Neuron (in vitro differentiated cells): ENCODE measurements around the gene WNT7B.

Source experiments
- H2AFZ ChIP-seq: one replicate; pipeline ENCODE4 v1.6.1; 2013; ENCODE audit warnings: low read depth, mild to moderate bottlenecking, inconsistent platforms, low read length, moderate library complexity
- H3K27me3 ChIP-seq: one replicate; pipeline ENCODE4 v1.6.1; 2013; ENCODE audit warnings: low read length; ENCODE audit not compliant: insufficient read depth
- H3K36me3 ChIP-seq: one replicate; pipeline ENCODE4 v1.6.1; 2013; ENCODE audit warnings: low read length; ENCODE audit not compliant: insufficient read depth
- H3K4me1 ChIP-seq: one replicate; pipeline ENCODE4 v1.6.1; 2013; ENCODE audit warnings: low read length; ENCODE audit not compliant: insufficient read depth
- H3K4me3 ChIP-seq: 2 replicates; pipeline ENCODE4 v1.5.1; 2013; ENCODE audit warnings: mild to moderate bottlenecking, low read length, moderate library complexity
- H3K9me3 ChIP-seq: one replicate; pipeline ENCODE4 v1.6.1; 2013; ENCODE audit warnings: low read length

The WNT7B gene

DNA sequence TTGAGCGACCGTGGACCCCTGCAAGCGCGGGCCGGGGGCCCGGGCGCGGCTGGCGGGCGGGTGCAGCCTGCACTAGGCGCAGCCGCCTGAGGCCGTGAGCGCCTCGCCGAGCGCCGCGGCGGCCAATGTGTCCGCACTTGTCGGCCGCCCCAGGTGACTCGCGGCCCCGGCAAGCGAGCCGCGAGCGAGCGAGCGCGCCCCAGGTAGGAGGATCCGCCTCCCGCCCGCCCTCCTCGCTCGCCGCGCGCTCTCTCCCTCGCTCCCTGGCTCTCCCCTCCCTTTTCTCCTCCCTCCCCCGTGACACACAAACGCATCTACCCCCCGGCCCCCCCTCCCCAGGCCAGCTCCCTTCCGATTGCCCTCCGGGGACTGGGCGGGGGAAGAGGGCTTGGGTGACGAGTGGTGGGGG, at the start of gene WNT7B:
WNT7B (minus strand) TSS at position 160 of the 409 bp plus-strand sequence. CDS start 408 bp downstream, outside the sequence.
- H3K4me1 ChIP-seq, result peaks cover 29% of the 10 kb centered on the region
- H3K9me3 ChIP-seq, result peaks cover 5% of the 10 kb centered on the region
- peak within 1 kb of the TSS; percentile 72 for H3K4me3 ChIP-seq
- H3K36me3 ChIP-seq, result no peaks in the 10 kb centered on the region
- peaks cover 8% of the 10 kb centered on the region for H3K27me3 ChIP-seq
- H2AFZ ChIP-seq, result no peak within 1 kb of the TSS

DNA sequence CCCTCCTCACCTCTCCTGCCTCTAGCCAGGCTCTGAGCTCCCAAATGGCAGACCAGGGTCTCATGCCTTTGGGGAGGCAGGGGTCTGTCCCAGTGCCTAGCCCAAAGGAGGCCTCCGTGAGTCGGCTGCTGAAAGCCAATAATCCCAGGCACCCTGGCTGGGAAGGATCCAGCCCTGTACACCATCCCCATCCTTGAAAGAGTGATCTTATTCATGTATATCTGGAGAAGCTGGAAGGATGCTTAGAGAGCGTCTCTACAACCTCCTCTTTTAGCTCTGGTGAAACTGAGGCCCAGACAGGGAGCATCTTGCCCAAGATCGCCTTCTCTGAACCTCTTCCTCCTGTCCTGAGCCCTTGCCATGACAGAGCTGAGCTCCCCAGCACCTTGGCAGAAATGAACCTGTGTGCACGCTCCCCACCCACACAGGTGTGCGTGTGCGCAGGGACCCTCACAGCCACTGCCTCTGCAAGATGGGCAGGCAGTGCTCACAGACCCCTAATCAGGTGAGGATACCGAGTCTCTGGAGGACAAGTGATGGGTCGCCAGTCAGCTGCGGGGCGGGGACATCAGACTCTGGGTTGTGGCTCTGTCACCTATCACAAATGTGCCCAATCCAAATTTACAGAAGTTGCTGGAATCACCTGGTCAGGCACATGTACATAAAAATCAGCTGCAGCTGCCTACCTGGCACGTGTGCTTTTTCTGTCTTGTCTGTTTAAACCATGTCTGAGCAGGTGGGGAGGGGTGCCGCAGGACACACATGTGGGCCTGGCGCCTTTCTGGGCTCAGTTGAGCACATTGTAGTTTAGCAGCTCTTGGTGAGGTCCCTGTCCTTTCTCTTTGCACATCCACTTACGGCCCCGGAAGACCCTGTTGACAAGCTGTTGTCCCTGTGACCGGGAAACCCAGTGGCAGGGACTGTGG, 49.3 kb upstream of the WNT7B start:
- H3K4me1 ChIP-seq, result peaks cover 4% of the 10 kb centered on the region
- H2AFZ ChIP-seq, result no peak overlapping the region
- H3K27me3 ChIP-seq, result peaks cover 69% of the 10 kb centered on the region
- no peak overlapping the region for H3K4me3 ChIP-seq
- H3K36me3 ChIP-seq, result no peaks in the 10 kb centered on the region
- H3K9me3 ChIP-seq, result no peaks in the 10 kb centered on the region

DNA sequence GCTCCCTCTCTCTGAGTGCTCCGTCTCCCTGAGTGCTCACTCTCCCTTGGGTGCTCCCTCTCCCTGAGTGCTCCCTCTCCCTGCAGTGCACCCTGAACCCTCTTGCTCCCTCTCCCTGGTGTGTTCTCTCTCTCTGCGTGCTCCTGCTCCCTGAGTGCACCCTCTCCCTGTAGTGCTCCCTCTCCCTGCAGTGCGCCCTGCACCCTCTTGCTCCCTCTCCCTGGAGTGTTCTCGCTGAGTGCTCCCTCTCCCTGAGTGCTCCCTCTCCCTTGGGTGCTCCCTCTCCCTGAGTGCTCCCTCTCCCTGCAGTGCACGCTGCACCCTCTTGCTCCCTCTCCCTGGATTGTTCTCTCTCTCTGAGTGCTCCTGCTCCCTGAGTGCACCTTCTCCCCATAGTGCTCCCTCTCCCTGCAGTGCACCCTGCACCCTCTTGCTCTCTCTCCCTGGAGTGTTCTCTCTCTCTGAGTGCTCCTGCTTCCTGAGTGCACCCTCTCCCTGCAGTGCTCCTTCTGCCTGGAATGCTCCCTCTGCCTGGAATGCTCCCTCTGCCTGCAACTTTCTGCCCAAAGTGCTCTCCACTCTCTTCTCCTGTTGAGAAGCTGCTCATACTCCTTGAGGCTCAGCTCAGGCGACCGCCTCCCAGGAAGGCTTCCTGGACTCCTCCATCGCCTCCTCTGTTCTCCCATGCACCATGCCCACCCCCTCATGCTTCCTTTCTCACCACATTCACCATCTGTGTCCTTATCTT, 48.4 kb upstream of the WNT7B start:
- Histone ChIP-seq H3K36me3 (no peaks in the 10 kb centered on the region), H3K9me3 (no peaks in the 10 kb centered on the region), H2AFZ (no peak overlapping the region), H3K4me3 (no peak overlapping the region), H3K27me3 (peaks cover 63% of the 10 kb centered on the region), H3K4me1 (peaks cover 4% of the 10 kb centered on the region)

DNA sequence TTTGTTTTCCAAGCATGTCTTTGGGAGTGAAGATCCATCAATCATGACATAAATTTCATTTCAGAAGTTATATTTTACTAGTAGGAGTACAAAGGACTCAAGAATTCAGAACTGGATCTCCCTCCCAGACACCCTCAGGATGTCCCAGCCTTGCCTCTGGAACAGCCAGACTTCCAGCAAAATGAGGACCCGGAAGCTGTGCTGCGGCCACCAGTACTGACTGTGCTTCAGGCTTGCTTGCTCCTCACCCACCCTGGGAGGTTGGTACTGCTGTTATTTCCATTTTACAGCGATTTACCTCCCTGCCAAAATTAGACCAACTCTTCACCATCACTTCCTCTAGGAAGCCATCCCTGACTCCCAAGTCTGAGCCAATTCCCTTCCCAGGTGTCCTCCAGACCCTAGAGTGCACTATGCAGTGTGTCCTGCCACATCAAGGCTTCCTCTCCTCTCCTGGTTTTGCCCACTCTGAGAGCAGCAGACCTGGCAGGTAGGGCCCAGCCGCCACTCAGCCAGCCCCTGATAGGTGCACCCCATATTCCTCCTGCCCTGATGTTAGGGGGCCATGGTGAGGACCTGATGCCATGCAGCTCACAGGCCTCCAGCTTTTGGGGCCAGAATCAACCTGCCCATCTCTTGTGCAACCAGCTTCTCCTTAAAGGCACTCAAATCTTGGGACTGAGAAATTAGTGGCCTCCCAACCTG, 47.3 kb upstream of the WNT7B start:
- no peaks in the 10 kb centered on the region for H3K36me3 ChIP-seq
- peaks cover 4% of the 10 kb centered on the region for H3K4me1 ChIP-seq
- H2AFZ ChIP-seq, result no peak overlapping the region
- H3K27me3 ChIP-seq, result peaks cover 54% of the 10 kb centered on the region
- no peaks in the 10 kb centered on the region for H3K9me3 ChIP-seq
- no peak overlapping the region for H3K4me3 ChIP-seq

DNA sequence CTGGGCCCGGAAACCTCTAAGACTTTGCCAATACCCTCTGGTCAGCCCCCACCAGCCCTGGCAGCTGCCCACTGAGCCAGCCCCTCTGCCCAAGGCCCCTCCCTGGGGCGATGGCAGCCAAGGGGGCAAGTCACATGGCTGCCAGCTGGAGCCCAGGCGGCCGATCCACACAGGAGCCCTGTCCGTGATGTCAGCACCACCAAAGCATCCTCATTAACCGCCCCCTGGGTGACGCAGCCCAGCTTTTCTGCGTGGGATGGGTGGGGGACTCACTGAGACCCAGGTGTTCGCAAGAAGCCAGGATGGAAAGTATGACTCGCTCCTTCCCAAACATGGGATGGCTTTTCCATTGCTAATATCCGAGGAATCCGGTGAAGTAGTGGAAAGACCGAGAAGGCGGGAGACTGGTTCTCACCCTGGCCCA, 46.6 kb upstream of the WNT7B start:
- Histone ChIP-seq H2AFZ (no peak overlapping the region), H3K4me3 (no peak overlapping the region), H3K27me3 (peaks cover 52% of the 10 kb centered on the region), H3K36me3 (no peaks in the 10 kb centered on the region), H3K4me1 (peaks cover 4% of the 10 kb centered on the region), H3K9me3 (no peaks in the 10 kb centered on the region)

DNA sequence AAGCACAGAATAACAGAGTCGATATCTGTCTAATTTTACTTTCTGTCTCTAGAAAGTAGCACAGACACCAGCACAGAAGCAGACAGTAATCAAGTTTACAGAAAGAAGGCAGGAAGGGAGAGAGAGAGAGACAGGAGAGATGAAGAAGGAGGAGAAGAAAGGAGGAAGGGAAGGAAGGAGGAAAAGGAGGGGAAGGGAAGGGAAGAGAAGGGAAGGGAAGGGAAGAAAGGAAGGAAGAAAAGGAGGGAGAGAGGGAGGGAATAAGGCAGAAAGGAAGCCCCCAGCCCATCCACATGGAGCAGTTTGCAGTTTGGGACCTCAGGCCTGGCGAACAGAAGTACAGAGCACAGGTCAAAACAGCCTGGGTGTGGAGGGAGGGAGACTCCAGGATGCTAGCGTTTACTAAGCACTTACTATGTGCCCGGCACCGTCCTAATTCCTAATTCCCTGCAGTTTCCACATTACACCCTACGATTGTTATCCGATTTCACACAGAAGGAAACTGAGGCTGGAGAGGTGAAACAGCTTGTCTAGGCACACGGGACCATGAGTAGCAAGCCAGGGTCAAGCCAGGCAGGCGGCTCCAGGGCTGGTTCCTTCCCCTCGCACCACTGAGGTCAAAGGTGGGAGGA, 46.0 kb upstream of the WNT7B start:
- Histone ChIP-seq H3K9me3 (no peaks in the 10 kb centered on the region), H3K4me3 (no peak overlapping the region), H2AFZ (no peak overlapping the region), H3K4me1 (peaks cover 4% of the 10 kb centered on the region), H3K36me3 (no peaks in the 10 kb centered on the region), H3K27me3 (peaks cover 47% of the 10 kb centered on the region)

DNA sequence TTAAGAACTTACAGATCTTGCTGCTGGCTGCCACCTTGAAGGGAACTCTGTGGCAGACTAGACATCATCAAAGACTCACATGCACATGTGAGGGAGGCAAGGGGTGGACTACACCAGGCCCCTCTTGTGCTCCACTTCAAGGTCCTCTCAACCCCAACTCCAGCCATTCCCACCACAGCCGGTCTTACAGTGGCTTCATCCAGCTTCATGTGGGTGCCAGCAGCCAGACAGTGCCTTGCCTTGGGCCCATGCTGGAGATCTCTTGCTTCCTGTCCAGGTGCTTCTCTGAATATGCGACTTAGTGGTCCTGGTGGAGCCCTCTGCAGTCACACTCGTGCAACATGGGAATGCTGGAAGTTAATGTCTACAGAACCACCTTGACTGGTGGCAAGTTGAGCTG, 44.6 kb upstream of the WNT7B start:
- Histone ChIP-seq H3K27me3 (peaks cover 34% of the 10 kb centered on the region), H3K36me3 (no peaks in the 10 kb centered on the region), H3K4me3 (no peak overlapping the region), H2AFZ (no peak overlapping the region), H3K4me1 (no peaks in the 10 kb centered on the region), H3K9me3 (no peaks in the 10 kb centered on the region)

- peaks cover 23% of the 10 kb centered on the region for H3K27me3 ChIP-seq
These were observed 42.4 kb upstream of the WNT7B start for GRCh38 chr22:46019351-46019750.

DNA sequence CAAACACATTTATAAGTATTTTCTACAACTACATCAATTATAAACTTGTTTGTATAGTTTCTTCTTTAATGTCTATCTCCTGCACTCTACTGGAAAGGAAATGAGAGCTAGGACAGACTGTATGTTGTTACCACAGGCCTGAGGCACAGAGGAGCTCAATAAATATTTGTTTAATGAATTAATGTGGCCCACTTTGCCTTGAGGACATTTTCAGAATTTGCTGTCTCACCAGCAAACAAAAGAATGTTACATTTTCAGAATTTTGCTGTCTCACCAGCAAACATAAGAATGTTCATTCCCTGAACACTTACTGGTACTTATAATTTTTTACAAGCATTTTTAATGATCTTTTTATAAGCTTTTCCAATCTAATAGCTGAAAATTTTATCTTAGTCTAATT, 41.9 kb upstream of the WNT7B start:
- Histone ChIP-seq H2AFZ (no peak overlapping the region), H3K9me3 (no peaks in the 10 kb centered on the region), H3K4me1 (no peaks in the 10 kb centered on the region), H3K4me3 (no peak overlapping the region), H3K36me3 (no peaks in the 10 kb centered on the region), H3K27me3 (peaks cover 19% of the 10 kb centered on the region)

More at GRCh38 chr22:46019351-46019750, 42.4 kb upstream of the WNT7B start:
- Histone ChIP-seq H3K9me3 (no peaks in the 10 kb centered on the region), H3K4me3 (no peak overlapping the region), H3K4me1 (no peaks in the 10 kb centered on the region), H3K36me3 (no peaks in the 10 kb centered on the region), H2AFZ (no peak overlapping the region)

DNA sequence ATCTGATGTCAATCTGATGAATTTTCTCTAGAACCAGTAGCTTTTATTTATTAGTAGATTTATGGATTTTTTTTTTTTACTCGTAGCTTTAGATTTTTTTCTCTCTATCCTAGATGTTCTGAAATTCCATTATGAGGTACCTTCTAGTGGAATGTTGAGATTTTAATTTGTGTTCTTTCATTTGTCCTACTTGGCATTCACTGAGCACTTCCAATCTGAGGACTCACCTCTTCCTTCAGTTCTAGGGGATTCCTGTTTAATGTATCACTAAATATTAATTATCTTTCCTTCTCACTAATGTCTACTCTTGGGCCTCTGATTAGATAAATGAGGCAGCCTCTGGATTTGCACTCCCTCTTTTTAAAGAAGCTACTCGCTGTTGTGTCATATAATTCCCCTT, 40.2 kb upstream of the WNT7B start:
- Histone ChIP-seq H3K27me3 (peaks cover 23% of the 10 kb centered on the region), H3K4me3 (no peak overlapping the region), H3K36me3 (no peaks in the 10 kb centered on the region), H3K9me3 (no peaks in the 10 kb centered on the region), H3K4me1 (peaks cover 5% of the 10 kb centered on the region), H2AFZ (no peak overlapping the region)

DNA sequence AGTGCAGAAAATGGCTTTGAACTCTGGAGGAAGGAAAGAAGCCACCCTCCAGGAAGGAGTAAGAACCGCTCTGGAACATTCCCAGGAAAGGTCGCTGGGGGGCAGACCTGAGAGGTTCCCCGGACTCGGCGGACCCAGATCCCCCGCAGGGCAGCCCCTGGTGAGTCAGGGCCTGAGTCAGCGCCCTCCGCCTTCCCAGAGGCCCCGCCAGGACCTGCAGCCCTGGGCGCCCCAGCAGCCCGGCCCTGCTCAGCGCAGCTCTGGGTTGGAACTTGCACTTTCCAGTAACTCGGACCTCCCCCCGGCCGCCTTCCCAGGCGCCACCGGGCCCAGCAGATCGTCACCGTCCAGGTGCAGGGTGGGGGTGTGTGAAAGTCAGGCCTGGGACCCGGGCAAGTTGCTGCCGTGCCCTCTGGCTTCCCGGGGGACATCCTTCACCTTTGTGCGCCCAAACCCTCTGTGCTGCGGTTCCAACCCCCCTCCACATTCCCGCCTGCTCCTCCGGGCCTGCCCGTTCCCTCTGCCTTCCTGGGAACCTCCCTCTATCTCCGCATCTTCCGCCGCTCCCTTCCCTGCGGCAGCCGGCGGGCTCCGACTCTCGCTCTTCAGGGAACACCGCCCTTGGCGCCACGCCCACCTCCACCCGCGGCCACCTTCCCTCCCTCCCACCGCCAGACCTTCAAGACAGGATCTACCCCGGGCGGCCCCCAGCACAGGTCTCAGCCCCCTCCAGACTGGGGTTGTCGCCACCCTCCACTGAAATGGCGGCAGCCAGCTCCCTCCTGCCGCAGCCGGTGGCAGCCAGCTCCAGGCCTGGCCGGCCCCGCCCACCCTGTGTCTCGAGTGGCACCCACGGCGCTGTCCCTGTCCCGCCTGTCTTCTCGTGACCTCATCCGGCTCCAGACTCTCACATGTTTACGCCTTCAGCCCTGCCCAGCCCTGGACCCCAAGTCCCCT, 36.8 kb upstream of the WNT7B start:
- no peaks in the 10 kb centered on the region for H3K36me3 ChIP-seq
- peak overlapping the region; percentile 16 for H2AFZ ChIP-seq
- peaks cover 5% of the 10 kb centered on the region for H3K4me1 ChIP-seq
- H3K27me3 ChIP-seq, result peaks cover 28% of the 10 kb centered on the region
- H3K9me3 ChIP-seq, result no peaks in the 10 kb centered on the region
- H3K4me3 ChIP-seq, result peak overlapping the region; percentile 14

DNA sequence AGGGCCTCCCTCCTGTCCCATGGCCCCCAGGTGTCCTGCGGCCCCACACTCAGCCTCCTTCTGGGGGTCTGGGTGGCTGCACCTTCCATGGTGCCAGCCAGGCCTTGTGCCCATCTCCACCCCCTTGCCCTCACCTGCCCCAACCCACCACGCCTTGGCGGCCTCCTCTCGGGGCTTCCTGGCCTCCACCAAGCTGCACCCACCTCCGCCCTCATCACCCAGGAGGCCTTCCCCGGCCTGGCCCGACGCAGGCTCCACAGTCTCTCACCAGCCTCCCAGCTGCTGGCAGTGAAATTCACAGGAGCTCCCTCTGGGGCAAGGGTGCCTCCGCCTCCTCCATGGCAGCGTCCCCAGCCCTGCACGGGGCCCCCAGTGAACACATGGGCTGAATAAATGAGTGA, 35.9 kb upstream of the WNT7B start:
- Histone ChIP-seq H3K4me3 (no peak overlapping the region), H2AFZ (no peak overlapping the region), H3K9me3 (no peaks in the 10 kb centered on the region), H3K27me3 (peaks cover 28% of the 10 kb centered on the region), H3K4me1 (peaks cover 5% of the 10 kb centered on the region), H3K36me3 (no peaks in the 10 kb centered on the region)
